Panc1 (cell line): ENCODE results near the gene OR2L2. TPM values are rescaled to one million over a fixed set of nuclear protein-coding genes. Genes with fewer than 3 reads are reported as not detected.
"Not testable (repeated sequence)": the region's sequence is repeated elsewhere in the genome, so short reads cannot be mapped to it uniquely, and the experiment has no call there.

Experiments used
- ATAC-seq: fragments of 200-7000 bp; cut with Tn5 transposase; 2 replicates; pipeline ENCODE4 v1.9.1; 2020; ENCODE audit warnings: mild to moderate bottlenecking, moderate library complexity
- BruUV-seq: library from RNA; stranded (reverse); fragments of 400-500 nt; replicated peaks from 2 replicates; lab custom pipeline; 2021; lab: Mats Ljungman, UMichigan
- CTCF ChIA-PET: fragments of 300-600 bp; sonication (Branson Sonifier 250); formaldehyde crosslinking; loops from one replicate; lab custom pipeline; 2022; ENCODE audit warnings: antibody characterized with exemption; lab: Charles Lee
- POLR2A ChIA-PET: fragments of 300-600 bp; sonication (Branson Sonifier 250); formaldehyde crosslinking; loops from one replicate; lab custom pipeline; 2022; ENCODE audit warnings: antibody characterized with exemption; lab: Charles Lee
- DNase-seq: peaks from one replicate; pipeline ENCODE4 v3.0.0-alpha.2; 2010; ENCODE audit warnings: low read depth, low spot score
- H3K27ac ChIP-seq: 2 replicates; pipeline ENCODE4 v1.5.1; 2011; ENCODE audit warnings: mild to moderate bottlenecking, low read length, inconsistent platforms
- H3K27me3 ChIP-seq: fragments of 200-500 bp; sonication (Bioruptor generic); 2 replicates; pipeline ENCODE4 v1.6.0; 2014; ENCODE audit warnings: low read length, inconsistent platforms; ENCODE audit not compliant: control insufficient read depth, insufficient read depth
- H3K36me3 ChIP-seq: fragments of 200-500 bp; sonication (Bioruptor generic); 2 replicates; pipeline ENCODE4 v1.5.1; 2014; ENCODE audit warnings: inconsistent platforms, mild to moderate bottlenecking, low read length, moderate library complexity; ENCODE audit not compliant: control insufficient read depth, insufficient read depth
- H3K4me1 ChIP-seq: 2 replicates; pipeline ENCODE4 v1.5.1; 2011; ENCODE audit warnings: inconsistent platforms, mild to moderate bottlenecking, low read length, moderate library complexity; ENCODE audit not compliant: control insufficient read depth, insufficient read depth
- H3K4me3 ChIP-seq, 2 experiments: 2 replicates each; pipeline ENCODE4 v1.5.1; 2011 to 2012; ENCODE audit warnings: low read depth in 2 of 2, low read length in 2 of 2, mild to moderate bottlenecking in 2 of 2, inconsistent platforms in 1 of 2, moderate library complexity in 1 of 2
- H3K9me3 ChIP-seq: fragments of 200-500 bp; sonication (Bioruptor generic); 2 replicates; pipeline ENCODE4 v1.5.1; 2014; ENCODE audit warnings: low read depth, mild to moderate bottlenecking, inconsistent platforms, low read length, moderate library complexity; ENCODE audit not compliant: control insufficient read depth, insufficient read depth
- CTCF ChIP-seq: fragments of 450-650 bp; IDR thresholded peaks from 2 replicates; pipeline ENCODE4 v1.5.1; 2017; ENCODE audit warnings: mild to moderate bottlenecking
- POLR2AphosphoS5 ChIP-seq: IDR thresholded peaks from 2 replicates; pipeline ENCODE4 v1.6.1; 2012; ENCODE audit warnings: mild to moderate bottlenecking, low read depth, low read length, moderate library complexity
- REST ChIP-seq, 2 experiments: IDR thresholded peaks; 2 replicates each; pipeline ENCODE4 v1.6.1; 2011 to 2012; ENCODE audit warnings: low read depth in 2 of 2, control low read depth in 1 of 2, low read length in 1 of 2, mild to moderate bottlenecking in 1 of 2, moderate library complexity in 1 of 2; ENCODE audit not compliant: insufficient read depth in 1 of 2
- SIN3A ChIP-seq: IDR thresholded peaks from 2 replicates; pipeline ENCODE4 v1.6.1; 2012; ENCODE audit warnings: low read depth, mild to moderate bottlenecking, low read length, moderate library complexity, borderline replicate concordance; ENCODE audit not compliant: insufficient read depth
- TCF7L2 ChIP-seq: IDR thresholded peaks from 2 replicates; pipeline ENCODE4 v1.6.1; 2011; ENCODE audit warnings: mild to moderate bottlenecking, low read depth, low read length, inconsistent platforms
- in situ Hi-C: cut with HindIII; loops from 2 replicates; pipeline ENCODE4 v1.10.0; 2016; ENCODE audit warnings: low sequenced_read_pairs, low pct_unique_long_range_greater_than_20kb
- intact Hi-C: fragments of 100-400 bp; cut with micrococcal nuclease; formaldehyde crosslinking; loops from one replicate; pipeline ENCODE4 v1.10.0; 2022; ENCODE audit not compliant: unreplicated experiment
- total RNA-seq: library from RNA; stranded (reverse); gene quantifications from one replicate; pipeline ENCODE4 v1.2.1, GENCODE V29; 2021; ENCODE audit not compliant: unreplicated experiment

The OR2L2 gene
- total RNA-seq, 1 experiment from 2014 or later: not detected

GRCh38 chr1:248065604-248066003, 35.7 kb downstream of the OR2L2 start:
- Histone ChIP-seq H3K27me3 (no peaks in the 10 kb centered on the region), H3K9me3 (no peaks in the 10 kb centered on the region), H3K4me1 (no peaks in the 10 kb centered on the region), H3K27ac (no peak overlapping the region), H3K36me3 (no peaks in the 10 kb centered on the region), H3K4me3 (no peak overlapping the region)
- no peak for TF ChIP-seq POLR2AphosphoS5
- TF ChIP-seq SIN3A: no peak
- no peak for TF ChIP-seq CTCF
- TF ChIP-seq REST (IDR thresholded peaks at IDR 0.05; ENCODE audit: insufficient read depth in 1 of 2, low read depth in 2 of 2, low read length in 1 of 2): no peak
- no peak for TF ChIP-seq TCF7L2
- intact Hi-C loops: no loop called here
- no TSS peak for BruUV-seq
- ATAC-seq (no peak), DNase-seq (no peak)
- ChIA-PET CTCF (no interaction called here), POLR2A (no interaction called here)
- in situ Hi-C loops: no loop called here

GRCh38 chr1:248083864-248084263, 54.0 kb downstream of the OR2L2 start:
- H3K4me1 ChIP-seq, H3K4me3 ChIP-seq, POLR2A ChIA-PET, intact Hi-C loops, in situ Hi-C loops, CTCF ChIA-PET, ATAC-seq, BruUV-seq, H3K27ac ChIP-seq, H3K27me3 ChIP-seq, DNase-seq, H3K36me3 ChIP-seq, H3K9me3 ChIP-seq: not testable (repeated sequence)

Other genes starting within 250 kb of the OR2L2 start
- gene OR14A16, start 206.0 kb upstream of the OR2L2 start, total RNA-seq: not detected
- gene OR11L1, start 188.2 kb upstream of the OR2L2 start, total RNA-seq: not detected
- gene TRIM58, start 172.9 kb upstream of the OR2L2 start, total RNA-seq: not detected
- gene OR2W3, start 134.5 kb upstream of the OR2L2 start, total RNA-seq: not detected
- not detected for gene OR2T8, start 109.8 kb upstream of the OR2L2 start, total RNA-seq
- gene OR2AJ1, start 105.2 kb upstream of the OR2L2 start, total RNA-seq: not detected
- gene OR2L8, start 81.2 kb upstream of the OR2L2 start, total RNA-seq: not detected
- not detected for gene OR2AK2, start 64.8 kb upstream of the OR2L2 start, total RNA-seq
- gene OR2L5, start 16.4 kb upstream of the OR2L2 start, total RNA-seq: not detected
- gene OR2L3, start 16.8 kb downstream of the OR2L2 start, total RNA-seq: not detected
- gene OR2L13, start 65.1 kb downstream of the OR2L2 start, total RNA-seq: not detected
- not detected for gene OR2M5, start 115.1 kb downstream of the OR2L2 start, total RNA-seq
- gene OR2M2, start 144.8 kb downstream of the OR2L2 start, total RNA-seq: not detected
- not detected for gene OR2M3, start 167.2 kb downstream of the OR2L2 start, total RNA-seq
- gene OR2M4, start 201.3 kb downstream of the OR2L2 start, total RNA-seq: not detected
- gene OR2T33, start 247.9 kb downstream of the OR2L2 start, total RNA-seq: not detected